Amniotic stem cell (primary cell): ENCODE data around the gene SHANK3.
"Not testable (repeated sequence)": the region's sequence is repeated elsewhere in the genome, so short reads cannot be mapped to it uniquely, and the experiment has no call there.

ENCODE experiments used
- DNase-seq: peaks from one replicate; lab custom pipeline; 2025; lab: John Stamatoyannopoulos, UW

The SHANK3 gene

DNA sequence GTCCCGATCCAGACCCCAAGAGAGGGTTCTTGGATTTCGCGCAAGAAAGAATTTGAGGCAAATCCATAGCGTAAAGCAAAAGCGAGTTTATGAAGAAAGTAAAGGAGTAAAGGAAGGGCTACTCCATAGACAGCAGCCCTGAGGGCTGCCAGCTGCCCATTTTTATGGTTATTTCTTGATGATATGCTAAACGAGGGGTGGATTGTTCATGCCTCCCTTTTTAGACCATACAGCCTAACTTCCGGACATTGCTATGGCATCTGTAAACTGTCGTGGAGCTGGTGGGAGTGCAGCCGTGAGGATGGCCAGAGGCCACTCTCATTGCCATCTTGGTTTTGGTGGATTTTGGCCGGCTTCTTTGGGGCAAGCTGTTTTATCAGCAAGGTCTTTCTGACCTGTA, 19.4 kb upstream of the SHANK3 start:
- DNase-seq: no peak

DNA sequence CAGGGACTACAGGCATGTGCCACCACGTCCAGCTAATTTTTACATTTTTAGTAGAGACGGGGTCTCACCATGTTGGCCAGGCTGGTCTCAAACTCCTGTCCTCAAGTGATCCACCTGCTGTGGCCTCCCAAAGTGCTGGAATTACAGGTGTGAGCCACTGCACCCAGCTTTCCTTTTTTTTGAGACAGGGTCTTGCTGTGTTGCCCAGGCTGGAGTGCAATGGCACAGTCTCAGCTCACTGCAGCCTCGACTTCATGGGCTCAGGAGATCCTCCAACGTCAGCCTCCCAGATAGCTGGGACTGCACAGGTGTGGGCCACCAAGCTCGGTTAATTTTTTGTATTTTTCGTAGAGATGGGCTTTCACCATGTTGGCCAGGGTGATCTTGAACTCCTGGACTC, 18.0 kb upstream of the SHANK3 start:
- DNase-seq: not testable (repeated sequence)

- peak; percentile 14 for DNase-seq
Observed at GRCh38 chr22:50656122-50657070, 16.2 kb upstream of the SHANK3 start.

DNA sequence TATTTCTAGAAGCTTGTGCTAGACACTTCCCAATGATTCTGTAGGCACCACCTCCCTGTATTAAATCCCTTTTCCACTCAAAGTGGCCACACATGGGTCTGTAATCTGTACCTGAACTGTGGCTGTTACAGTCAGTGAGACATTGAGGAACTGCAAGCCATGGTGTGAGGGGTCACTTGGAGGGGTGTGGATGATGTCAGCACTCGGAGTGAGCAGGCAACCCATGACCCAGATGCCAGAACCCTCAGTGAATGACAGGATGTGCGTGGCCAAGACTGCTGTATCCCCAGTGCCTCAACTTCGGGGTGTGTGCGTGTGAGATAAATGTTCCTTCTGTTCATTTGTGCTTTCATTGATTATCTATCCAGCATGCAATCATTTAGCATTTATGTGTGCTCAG, 14.7 kb upstream of the SHANK3 start:
- no peak for DNase-seq

- DNase-seq: not testable (repeated sequence)
Observed at GRCh38 chr22:50659711-50660110, 12.9 kb upstream of the SHANK3 start.

GRCh38 chr22:50660306-50660705, 12.3 kb upstream of the SHANK3 start:
- DNase-seq: no peak

DNA sequence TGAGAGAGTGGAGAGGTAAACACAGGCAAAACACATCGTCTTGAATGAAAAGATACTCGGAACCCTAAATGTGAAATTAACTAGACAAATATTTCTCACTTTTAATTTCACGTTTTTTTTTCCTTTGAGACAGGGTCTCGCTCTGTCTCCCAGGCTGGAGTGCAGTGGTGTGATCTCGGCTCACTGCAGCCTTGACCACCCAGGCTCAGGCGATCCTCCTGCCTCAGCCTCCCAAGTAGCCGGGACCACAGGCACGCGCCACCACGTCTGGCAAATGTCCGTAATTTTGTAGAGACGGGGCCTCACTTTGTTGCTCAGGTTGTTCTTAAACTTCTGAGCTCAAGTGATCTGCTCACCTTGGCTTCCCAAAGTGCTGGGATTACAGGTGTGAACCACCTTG, 7.4 kb upstream of the SHANK3 start:
- DNase-seq: no peak

- DNase-seq: no peak
Observed at GRCh38 chr22:50665738-50666137, 6.9 kb upstream of the SHANK3 start.

DNA sequence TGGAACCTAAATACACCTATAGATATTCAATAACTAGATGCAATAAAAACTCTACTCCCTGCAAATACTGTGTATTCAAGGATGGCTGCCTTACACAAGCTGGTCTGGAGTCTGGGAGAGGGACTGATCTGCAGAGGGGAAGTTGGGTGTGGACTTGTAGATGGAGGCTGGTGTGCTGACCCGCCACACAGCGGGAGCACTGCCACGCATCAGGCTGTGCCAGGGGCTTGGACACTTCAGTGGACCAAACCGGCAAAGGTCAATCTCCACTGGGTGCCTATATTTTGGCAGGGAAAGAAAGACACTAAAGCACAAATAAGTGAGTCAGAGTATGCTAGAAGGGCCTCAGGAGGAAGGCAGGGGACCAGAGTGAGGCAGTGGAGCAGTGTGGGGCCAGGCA, 2.1 kb upstream of the SHANK3 start:
- no peak for DNase-seq

GRCh38 chr22:50670914-50671538, 1.6 kb upstream of the SHANK3 start:
- no peak for DNase-seq

DNA sequence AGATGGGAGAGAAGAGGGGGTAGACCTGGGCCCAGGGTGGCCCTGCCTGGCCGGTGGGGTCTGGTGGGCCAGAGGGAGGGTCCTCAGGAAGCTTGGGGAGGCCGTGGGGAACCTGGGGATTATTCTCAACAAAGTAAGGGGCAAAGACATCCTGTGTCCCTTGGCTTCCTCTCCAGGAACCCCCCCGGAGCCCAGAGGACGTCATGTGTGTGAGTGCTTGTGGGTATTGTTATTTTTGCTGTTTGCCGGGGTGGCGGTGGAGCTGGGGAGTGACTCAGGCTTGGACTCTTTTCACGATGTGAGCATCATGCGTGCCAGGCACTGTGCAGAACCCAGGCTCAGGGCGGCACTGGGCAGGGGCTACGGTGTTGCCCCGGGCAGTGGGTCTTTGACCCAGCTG, 982 bp upstream of the SHANK3 start:
- no peak for DNase-seq

- no peak for DNase-seq
Observed at GRCh38 chr22:50672041-50672440, 582 bp upstream of the SHANK3 start.

- DNase-seq: no peak
Observed at GRCh38 chr22:50673231-50674129, 857 bp downstream of the SHANK3 start.

- no peak for DNase-seq
Observed at GRCh38 chr22:50674130-50674500, 1.5 kb downstream of the SHANK3 start.

GRCh38 chr22:50674606-50675552, 2.3 kb downstream of the SHANK3 start:
- no peak for DNase-seq

DNA sequence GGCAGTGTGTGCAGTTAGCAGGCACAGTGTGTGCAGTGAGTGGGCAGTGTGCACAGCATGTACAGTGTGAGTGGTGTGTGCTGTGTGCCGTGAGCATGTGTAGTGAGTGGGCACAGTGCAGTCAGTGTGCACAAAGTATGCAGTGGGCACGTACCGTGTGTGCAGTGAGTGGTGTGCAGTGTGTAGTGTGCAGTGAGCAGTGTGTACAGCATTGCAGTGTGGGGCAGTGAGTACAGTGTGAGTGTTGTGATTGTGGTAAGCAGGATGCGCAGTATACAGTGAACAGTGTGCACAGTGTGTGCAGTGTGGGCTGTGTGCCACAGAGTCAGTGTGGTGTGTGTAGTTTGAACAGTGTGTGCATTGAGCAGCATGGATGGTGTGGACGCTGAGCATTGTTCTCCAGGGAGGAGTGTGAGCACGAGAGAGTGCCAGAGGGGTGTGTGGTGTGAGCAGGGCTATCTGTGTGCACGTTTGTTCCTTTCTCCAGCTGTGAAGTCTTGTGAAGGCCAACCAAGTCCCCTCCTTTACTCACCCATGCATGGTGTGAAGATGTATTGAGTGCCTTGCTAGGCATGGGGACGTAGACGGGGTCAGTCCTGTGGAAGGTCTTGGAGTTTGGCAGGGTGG, 3.0 kb downstream of the SHANK3 start:
- DNase-seq: no peak

DNA sequence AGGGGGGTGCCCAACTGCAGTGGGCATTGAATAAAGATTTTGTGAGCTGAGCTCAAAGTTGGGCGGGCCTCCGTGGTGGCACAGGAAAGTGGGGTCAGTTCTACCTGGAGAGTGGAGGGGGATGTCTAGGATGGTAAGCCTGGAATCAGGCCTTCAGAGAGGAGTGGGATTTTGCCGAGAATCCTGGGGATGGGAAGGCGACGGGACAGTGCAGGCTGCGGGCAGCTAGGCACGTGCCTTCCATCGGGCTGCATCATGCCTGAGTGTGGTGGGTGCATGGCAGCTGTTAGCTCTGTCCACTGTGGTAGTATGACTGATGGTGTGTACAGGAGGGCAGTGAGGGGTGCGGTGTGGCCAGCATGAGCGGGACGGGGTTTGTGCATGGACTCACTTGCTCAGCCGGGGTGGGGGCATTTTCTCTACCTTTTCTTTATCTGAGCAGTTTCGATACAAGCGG, 3.6 kb downstream of the SHANK3 start:
- no peak for DNase-seq

DNA sequence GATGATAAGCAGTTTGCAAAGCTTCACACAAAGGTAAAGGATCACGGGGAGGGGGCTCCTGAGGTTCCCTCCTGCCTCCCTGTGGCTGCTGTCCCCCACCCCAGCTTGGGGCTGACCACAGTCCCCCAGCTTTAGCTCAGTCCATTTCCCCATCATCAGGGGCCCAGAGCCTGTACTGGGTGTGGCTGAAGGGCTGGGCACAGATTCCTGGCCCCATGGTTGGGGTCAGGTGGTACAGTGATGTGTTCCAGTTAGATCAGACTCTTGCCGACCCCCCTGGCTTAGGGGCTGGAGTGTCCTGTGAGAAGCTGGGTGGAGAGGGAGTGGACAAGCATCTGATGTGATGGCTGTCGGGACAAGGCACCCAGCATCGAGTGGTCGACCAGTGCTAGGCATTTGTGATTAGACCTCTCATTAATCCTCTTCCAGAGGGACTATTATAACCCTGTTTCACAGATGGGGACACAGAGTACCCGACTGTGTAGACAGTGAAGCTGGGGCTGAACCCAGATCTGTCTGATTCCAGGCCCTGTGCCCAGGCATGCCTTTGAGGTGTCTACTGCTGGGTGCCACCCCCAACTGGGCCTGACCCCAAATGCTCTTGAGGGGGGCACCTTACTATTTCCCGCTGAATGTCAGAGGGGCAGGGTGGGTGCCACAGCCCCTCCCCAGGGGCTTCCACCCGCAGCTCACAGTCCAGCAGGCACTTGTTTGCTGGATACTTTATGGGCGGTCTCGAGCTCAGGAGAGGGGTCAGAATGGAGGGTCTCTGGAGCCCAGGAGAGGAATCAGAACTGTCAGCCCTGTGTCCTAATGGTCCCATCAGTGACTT, 4.3 kb downstream of the SHANK3 start:
- no peak for DNase-seq

DNA sequence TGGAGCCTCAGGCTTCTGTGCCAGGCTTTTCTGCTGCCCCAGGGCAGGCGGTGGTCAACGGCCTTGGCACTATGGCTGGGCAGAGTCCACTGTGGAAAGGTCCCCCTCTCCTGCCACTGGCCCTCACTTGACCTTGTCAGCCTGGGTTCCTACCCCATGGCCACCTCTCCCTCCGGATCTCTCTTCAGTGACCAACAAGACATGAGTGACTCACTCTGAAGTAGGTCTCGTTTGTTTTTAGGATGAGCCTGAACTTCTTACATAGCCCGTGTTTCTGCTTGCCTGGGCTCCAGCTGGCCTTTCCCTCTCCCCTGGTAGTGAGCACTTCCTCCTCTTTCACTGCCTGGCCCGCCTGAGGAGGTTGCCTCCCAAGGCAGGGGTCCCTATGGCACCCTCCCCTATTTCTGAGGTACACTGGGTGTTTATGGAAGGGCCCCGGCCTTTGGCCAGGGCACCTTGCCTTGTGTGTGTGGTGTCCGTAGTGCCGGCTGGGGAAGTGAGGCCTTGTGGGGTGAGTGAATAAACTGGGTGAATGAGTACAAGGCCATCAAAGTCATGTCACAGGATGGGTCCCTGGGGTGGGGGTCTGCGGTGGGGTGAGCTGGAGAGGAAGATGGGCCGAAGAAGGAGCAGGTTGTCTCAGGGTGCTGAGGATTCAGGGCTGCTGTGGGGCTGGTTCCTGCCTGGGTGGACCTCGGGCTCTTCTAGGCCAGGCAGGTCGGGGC, 5.0 kb downstream of the SHANK3 start:
- no peak for DNase-seq
